A549 (cell line): ENCODE measurements around the gene EFCAB8. TPM values are rescaled to one million over a fixed set of nuclear protein-coding genes. Genes with fewer than 3 reads are reported as not detected.

Source experiments
- ATAC-seq, 2 experiments: fragments of 200-7000 bp in 1 of 2; fragments of >200 bp in 1 of 2; cut with Nextera tagmentation in 1 of 2; cut with Tn5 transposase in 1 of 2; 3 replicates each; pipeline versions ENCODE4 v1.8.0 to v1.9.1; 2018 to 2020; ENCODE audit warnings: mild to moderate bottlenecking in 1 of 2, moderate library complexity in 1 of 2
- CTCF ChIA-PET: fragments of 300-600 bp; sonication (Branson Sonifier 250); formaldehyde crosslinking; extraction: SDS; loops from one replicate; lab custom pipeline; 2021; ENCODE audit warnings: antibody characterized with exemption, inconsistent platforms; lab: Yijun Ruan, JAX
- POLR2A ChIA-PET: fragments of 350-600 bp; formaldehyde crosslinking; extraction: SDS; loops from one replicate; lab custom pipeline; 2021; ENCODE audit warnings: antibody characterized with exemption, inconsistent platforms; lab: Yijun Ruan, JAX
- DNase-seq, 2 experiments: peaks; one replicate each; pipeline versions ENCODE4 v3.0.0 to v3.0.0-alpha.2; 2011 to 2016; ENCODE audit warnings: low read depth in 1 of 2, low spot score in 1 of 2
- FAIRE-seq: peaks from 2 replicates; lab custom pipeline; 2011; peaks lifted over from hg19 to GRCh38; lab: Jason Lieb, UNC
- H3K27ac ChIP-seq, 2 experiments: fragments of >200 bp; sonication (Bioruptor Twin); formaldehyde crosslinking; 3 replicates each; pipeline ENCODE4 v1.5.1; 2016 to 2017
- H3K4me1 ChIP-seq: fragments of >200 bp; sonication (Bioruptor Twin); formaldehyde crosslinking; 3 replicates; pipeline ENCODE4 v1.6.1; 2016
- H3K4me2 ChIP-seq: fragments of >200 bp; sonication (Bioruptor Twin); formaldehyde crosslinking; 3 replicates; pipeline ENCODE4 v1.6.1; 2016
- H3K4me3 ChIP-seq: fragments of >200 bp; sonication (Bioruptor Twin); formaldehyde crosslinking; 3 replicates; pipeline ENCODE4 v1.5.1; 2016
- H3K9me3 ChIP-seq: fragments of >200 bp; sonication (Bioruptor Twin); formaldehyde crosslinking; 3 replicates; pipeline ENCODE4 v1.6.1; 2016
- CHD4 ChIP-seq: fragments of 200-600 bp; sonication (generic); IDR thresholded peaks from 2 replicates; pipeline ENCODE4 v1.6.1; 2016; ENCODE audit warnings: antibody characterized with exemption, mild to moderate bottlenecking, borderline replicate concordance
- EHMT2 ChIP-seq: fragments of 200-600 bp; sonication (generic); IDR thresholded peaks from 2 replicates; pipeline ENCODE4 v1.6.1; 2016; ENCODE audit warnings: antibody characterized with exemption, low read depth, mild to moderate bottlenecking, moderate library complexity
- FOXS1 ChIP-seq: fragments of 250-450 bp; sonication (Bioruptor Pico); IDR thresholded peaks from 2 replicates; pipeline ENCODE4 v1.5.0; 2020; ENCODE audit warnings: mild to moderate bottlenecking, moderate library complexity
- HEYL ChIP-seq: fragments of 250-450 bp; sonication (Bioruptor Pico); IDR thresholded peaks from 2 replicates; pipeline ENCODE4 v1.8.0; 2021; ENCODE audit warnings: mild to moderate bottlenecking, moderate library complexity
- HOXA7 ChIP-seq: fragments of 250-450 bp; sonication (Bioruptor Pico); IDR thresholded peaks from 2 replicates; pipeline ENCODE4 v1.5.0; 2020; ENCODE audit warnings: mild to moderate bottlenecking, moderate library complexity
- KDM5A ChIP-seq: fragments of 200-600 bp; sonication (generic); IDR thresholded peaks from 2 replicates; pipeline ENCODE4 v1.6.1; 2016; ENCODE audit warnings: antibody characterized with exemption, mild to moderate bottlenecking
- RCOR1 ChIP-seq: fragments of 150-350 bp; IDR thresholded peaks from 2 replicates; pipeline ENCODE4 v1.6.1; 2014; ENCODE audit warnings: antibody characterized with exemption, low read length, low read depth
- RNF2 ChIP-seq: fragments of 200-600 bp; sonication (generic); IDR thresholded peaks from 2 replicates; pipeline ENCODE4 v1.6.1; 2016; ENCODE audit warnings: low read depth, mild to moderate bottlenecking, antibody characterized with exemption, moderate library complexity, borderline replicate concordance
- SMC3 ChIP-seq: fragments of >200 bp; sonication (Bioruptor Twin); formaldehyde crosslinking; IDR thresholded peaks from 3 replicates; pipeline ENCODE4 v1.6.1; 2018; ENCODE audit warnings: inconsistent platforms
- TP53 ChIP-seq: fragments of 250-450 bp; sonication (Bioruptor Pico); IDR thresholded peaks from 2 replicates; pipeline ENCODE4 v1.5.0; 2021; ENCODE audit warnings: mild to moderate bottlenecking, moderate library complexity
- ZSCAN20 ChIP-seq: fragments of 250-450 bp; sonication (Bioruptor Pico); IDR thresholded peaks from 2 replicates; pipeline ENCODE4 v1.8.0; 2022; ENCODE audit warnings: mild to moderate bottlenecking, moderate library complexity
- WGBS: methylation state at CpG from one replicate; pipeline ENCODE4 v1.1.6; 2017; ENCODE audit errors: missing lambda C conversion rate; 5-methylcytosine and 5-hydroxymethylcytosine counted together
- polyA plus RNA-seq, 4 experiments: library from polyadenylated mRNA; depleted of rRNA in 3 of 4; stranded (reverse); fragments of >200 nt; fragmentation: RNase III in 1 of 4; extraction: RNeasy Plus Mini Kit Qiagen cat#74134 plus additional on column Dnase treatment in 1 of 4; gene quantifications; 2 replicates in 3 of 4; 3 replicates in 1 of 4; pipeline ENCODE4 v1.2.3, GENCODE V29; 2011 to 2017
- TF ChIP-seq, protein P1 (sequence below): fragments of 250-450 bp; sonication (Bioruptor Pico); IDR thresholded peaks from 2 replicates; pipeline ENCODE4 v1.5.0; 2021; ENCODE audit warnings: mild to moderate bottlenecking, moderate library complexity, borderline replicate concordance
- TF ChIP-seq, protein P2 (sequence below): fragments of 200-600 bp; sonication (generic); IDR thresholded peaks from 2 replicates; pipeline ENCODE4 v1.6.1; 2016; ENCODE audit warnings: antibody characterized with exemption, mild to moderate bottlenecking, moderate library complexity
- TF ChIP-seq, protein P3 (sequence below): fragments of 450-650 bp; IDR thresholded peaks from 2 replicates; pipeline ENCODE4 v1.6.1; 2014; ENCODE audit warnings: antibody characterized with exemption
- TF ChIP-seq, protein P4 (sequence below): fragments of >200 bp; sonication (Bioruptor Twin); formaldehyde crosslinking; IDR thresholded peaks from 3 replicates; pipeline ENCODE4 v1.5.1; 2016
- TF ChIP-seq, protein P5 (sequence below): fragments of 250-450 bp; sonication (Bioruptor Pico); IDR thresholded peaks from 2 replicates; pipeline ENCODE4 v1.5.0; 2020; ENCODE audit warnings: low read depth, mild to moderate bottlenecking, moderate library complexity

The EFCAB8 gene
- polyA plus RNA-seq, 2 of the 4 experiments (the other 2 are of a cell fraction) = not detected

DNA sequence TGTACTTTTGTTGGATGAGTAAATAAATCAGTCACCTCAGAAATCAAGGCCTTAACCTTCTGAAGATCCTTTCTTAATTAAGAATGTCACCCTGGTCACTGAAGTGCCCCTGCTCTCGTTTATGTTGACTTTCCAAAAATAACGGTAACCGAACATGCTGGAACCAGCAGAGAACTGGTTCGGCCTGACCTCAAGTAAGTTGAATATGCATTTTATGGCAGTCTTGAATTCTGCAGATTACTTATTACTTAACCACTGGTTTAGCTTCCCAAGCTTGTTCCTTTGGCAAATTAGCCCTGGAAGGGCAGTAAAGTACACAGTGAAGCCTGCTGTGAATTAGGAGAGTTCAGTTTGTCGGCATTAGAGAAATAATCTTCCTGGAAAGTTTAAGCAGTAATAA is 26.7 kb upstream of the EFCAB8 start:
- ATAC-seq = no peak

DNA sequence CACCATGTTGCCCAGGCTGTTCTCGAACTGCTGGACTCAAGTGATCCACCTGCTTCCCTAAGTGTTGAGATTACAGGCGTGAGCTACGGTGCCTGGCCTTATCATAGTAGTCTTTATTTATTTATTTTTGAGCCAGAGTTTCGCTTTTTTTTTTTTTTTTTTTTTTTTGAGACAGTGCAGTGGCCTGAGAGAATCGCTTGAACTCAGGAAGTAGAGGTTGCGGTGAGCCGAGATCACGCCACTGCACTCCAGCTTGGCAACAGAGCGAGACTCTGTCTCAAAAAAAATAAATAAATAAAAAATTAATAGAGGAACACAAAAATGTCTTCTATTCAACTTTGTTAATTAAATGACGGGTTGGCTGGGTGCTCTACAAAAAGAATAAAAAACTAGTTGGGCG is 26.1 kb upstream of the EFCAB8 start:
- no peak for FAIRE-seq
- TF ChIP-seq CHD4 (no peak), HEYL (CRISPR knock-in tag) (no peak), SMC3 (no peak), FOXS1 (CRISPR knock-in tag) (no peak), EHMT2 (no peak)
- TF ChIP-seq, protein P1, sequence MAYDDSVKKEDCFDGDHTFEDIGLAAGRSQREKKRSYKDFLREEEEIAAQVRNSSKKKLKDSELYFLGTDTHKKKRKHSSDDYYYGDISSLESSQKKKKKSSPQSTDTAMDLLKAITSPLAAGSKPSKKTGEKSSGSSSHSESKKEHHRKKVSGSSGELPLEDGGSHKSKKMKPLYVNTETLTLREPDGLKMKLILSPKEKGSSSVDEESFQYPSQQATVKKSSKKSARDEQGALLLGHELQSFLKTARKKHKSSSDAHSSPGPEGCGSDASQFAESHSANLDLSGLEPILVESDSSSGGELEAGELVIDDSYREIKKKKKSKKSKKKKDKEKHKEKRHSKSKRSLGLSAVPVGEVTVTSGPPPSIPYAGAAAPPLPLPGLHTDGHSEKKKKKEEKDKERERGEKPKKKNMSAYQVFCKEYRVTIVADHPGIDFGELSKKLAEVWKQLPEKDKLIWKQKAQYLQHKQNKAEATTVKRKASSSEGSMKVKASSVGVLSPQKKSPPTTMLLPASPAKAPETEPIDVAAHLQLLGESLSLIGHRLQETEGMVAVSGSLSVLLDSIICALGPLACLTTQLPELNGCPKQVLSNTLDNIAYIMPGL (CRISPR knock-in tag) = no peak
- TF ChIP-seq, all 56 proteins: peak for 0
- 92% methylated on average over 11 of the region's 11 CpGs for WGBS

More for the DNA sequence above, 26.7 kb upstream of the EFCAB8 start:
- ChIA-PET CTCF (interaction anchor here (0.6 kb wide), 1 partner anchor 87 kb away, joined by 3 read pairs; no protein-coding TSS in a partner anchor), POLR2A (interaction anchor here (0.7 kb wide), 2 partner anchors 69 to 1587 kb away, joined by 3 to 5 read pairs; no protein-coding TSS in a partner anchor)
- no peak for DNase-seq
- Histone ChIP-seq H3K27ac (no peak overlapping the region), H3K4me2 (no peak overlapping the region), H3K4me1 (peaks cover 9% of the 10 kb centered on the region; the same call in 2 of the 3 replicates), H3K9me3 (no peaks in the 10 kb centered on the region), H3K4me3 (no peak overlapping the region)
- no peak for FAIRE-seq
- TF ChIP-seq, protein P1 (CRISPR knock-in tag) = no peak
- TF ChIP-seq, protein P2, sequence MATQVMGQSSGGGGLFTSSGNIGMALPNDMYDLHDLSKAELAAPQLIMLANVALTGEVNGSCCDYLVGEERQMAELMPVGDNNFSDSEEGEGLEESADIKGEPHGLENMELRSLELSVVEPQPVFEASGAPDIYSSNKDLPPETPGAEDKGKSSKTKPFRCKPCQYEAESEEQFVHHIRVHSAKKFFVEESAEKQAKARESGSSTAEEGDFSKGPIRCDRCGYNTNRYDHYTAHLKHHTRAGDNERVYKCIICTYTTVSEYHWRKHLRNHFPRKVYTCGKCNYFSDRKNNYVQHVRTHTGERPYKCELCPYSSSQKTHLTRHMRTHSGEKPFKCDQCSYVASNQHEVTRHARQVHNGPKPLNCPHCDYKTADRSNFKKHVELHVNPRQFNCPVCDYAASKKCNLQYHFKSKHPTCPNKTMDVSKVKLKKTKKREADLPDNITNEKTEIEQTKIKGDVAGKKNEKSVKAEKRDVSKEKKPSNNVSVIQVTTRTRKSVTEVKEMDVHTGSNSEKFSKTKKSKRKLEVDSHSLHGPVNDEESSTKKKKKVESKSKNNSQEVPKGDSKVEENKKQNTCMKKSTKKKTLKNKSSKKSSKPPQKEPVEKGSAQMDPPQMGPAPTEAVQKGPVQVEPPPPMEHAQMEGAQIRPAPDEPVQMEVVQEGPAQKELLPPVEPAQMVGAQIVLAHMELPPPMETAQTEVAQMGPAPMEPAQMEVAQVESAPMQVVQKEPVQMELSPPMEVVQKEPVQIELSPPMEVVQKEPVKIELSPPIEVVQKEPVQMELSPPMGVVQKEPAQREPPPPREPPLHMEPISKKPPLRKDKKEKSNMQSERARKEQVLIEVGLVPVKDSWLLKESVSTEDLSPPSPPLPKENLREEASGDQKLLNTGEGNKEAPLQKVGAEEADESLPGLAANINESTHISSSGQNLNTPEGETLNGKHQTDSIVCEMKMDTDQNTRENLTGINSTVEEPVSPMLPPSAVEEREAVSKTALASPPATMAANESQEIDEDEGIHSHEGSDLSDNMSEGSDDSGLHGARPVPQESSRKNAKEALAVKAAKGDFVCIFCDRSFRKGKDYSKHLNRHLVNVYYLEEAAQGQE = no peak
- TF ChIP-seq, protein P3, sequence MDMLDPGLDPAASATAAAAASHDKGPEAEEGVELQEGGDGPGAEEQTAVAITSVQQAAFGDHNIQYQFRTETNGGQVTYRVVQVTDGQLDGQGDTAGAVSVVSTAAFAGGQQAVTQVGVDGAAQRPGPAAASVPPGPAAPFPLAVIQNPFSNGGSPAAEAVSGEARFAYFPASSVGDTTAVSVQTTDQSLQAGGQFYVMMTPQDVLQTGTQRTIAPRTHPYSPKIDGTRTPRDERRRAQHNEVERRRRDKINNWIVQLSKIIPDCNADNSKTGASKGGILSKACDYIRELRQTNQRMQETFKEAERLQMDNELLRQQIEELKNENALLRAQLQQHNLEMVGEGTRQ = no peak
- TF ChIP-seq RNF2 (no peak), RCOR1 (no peak), FOXS1 (CRISPR knock-in tag) (no peak), KDM5A (no peak), HOXA7 (CRISPR knock-in tag) (no peak), ZSCAN20 (CRISPR knock-in tag) (no peak), TP53 (CRISPR knock-in tag) (no peak), EHMT2 (no peak)
- TF ChIP-seq, protein P4, sequence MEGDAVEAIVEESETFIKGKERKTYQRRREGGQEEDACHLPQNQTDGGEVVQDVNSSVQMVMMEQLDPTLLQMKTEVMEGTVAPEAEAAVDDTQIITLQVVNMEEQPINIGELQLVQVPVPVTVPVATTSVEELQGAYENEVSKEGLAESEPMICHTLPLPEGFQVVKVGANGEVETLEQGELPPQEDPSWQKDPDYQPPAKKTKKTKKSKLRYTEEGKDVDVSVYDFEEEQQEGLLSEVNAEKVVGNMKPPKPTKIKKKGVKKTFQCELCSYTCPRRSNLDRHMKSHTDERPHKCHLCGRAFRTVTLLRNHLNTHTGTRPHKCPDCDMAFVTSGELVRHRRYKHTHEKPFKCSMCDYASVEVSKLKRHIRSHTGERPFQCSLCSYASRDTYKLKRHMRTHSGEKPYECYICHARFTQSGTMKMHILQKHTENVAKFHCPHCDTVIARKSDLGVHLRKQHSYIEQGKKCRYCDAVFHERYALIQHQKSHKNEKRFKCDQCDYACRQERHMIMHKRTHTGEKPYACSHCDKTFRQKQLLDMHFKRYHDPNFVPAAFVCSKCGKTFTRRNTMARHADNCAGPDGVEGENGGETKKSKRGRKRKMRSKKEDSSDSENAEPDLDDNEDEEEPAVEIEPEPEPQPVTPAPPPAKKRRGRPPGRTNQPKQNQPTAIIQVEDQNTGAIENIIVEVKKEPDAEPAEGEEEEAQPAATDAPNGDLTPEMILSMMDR = no peak
- TF ChIP-seq, protein P5, sequence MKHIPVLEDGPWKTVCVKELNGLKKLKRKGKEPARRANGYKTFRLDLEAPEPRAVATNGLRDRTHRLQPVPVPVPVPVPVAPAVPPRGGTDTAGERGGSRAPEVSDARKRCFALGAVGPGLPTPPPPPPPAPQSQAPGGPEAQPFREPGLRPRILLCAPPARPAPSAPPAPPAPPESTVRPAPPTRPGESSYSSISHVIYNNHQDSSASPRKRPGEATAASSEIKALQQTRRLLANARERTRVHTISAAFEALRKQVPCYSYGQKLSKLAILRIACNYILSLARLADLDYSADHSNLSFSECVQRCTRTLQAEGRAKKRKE (CRISPR knock-in tag) = no peak
- WGBS = 87% methylated on average over 5 of the region's 5 CpGs

More for the DNA sequence above, 26.1 kb upstream of the EFCAB8 start:
- Histone ChIP-seq H3K4me2 (no peak overlapping the region), H3K4me3 (no peak overlapping the region), H3K27ac (no peak overlapping the region), H3K9me3 (no peaks in the 10 kb centered on the region), H3K4me1 (peaks cover 8% of the 10 kb centered on the region; the same call in 2 of the 3 replicates)
- POLR2A ChIA-PET = no interaction called here
- ATAC-seq (no peak), DNase-seq (no peak)
- CTCF ChIA-PET = no interaction called here
